ENCODE measurements around the gene TEX29.

Gene TEX29

DNA sequence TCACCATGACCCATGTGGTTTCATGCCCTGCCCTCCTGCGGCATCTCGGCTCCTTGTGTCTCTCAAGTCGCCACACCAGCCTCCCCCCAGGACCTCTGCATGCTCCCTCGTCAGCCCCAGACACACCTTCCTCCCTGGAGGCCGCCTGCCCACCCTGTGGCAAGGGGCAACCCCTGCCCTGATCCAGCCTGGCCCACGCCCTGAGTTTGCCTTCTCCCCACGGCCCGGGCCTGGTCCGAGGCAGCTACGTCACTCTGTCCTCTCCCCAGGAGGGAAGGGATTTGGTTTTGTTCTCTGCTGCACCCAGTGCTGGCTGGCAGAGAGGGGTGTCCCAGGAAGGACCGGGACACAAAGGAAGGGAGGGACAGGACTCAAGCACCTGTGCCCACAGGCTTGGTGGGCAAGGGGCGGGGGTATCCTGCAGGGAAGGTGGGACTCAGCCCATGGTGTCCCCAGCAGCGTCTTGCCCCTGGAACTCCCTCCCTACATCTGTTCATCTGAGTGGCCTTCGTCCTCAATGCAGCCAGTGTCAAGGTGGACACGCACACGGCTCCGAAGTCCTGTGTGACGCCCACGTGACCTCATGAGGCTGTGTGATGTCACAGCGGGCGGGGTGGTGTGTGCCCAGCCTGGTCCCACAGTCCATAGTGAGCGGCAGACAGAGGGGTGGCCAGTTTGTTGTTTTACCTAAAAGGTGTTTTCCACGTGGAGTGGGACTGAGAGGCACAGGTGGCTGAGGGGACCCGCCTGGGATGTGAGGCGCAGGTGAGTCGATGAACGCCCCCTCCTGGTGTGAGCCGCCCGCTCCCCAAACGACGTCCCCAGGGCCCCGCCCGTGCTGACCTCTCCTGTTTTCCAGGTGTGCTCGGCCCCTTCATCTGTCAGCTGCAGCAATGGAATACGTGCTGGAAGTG, at the start of gene TEX29:
TSS of gene TEX29 (plus strand) at position 645 of the 914 bp plus-strand sequence. CDS start at position 894, 249 bp downstream.
- Histone ChIP-seq H3K4me1 (ENCODE audit: insufficient read depth, low read length, poor library complexity, severe bottlenecking) (no peaks in the 10 kb centered on the region), H3K4me3 (ENCODE audit: low read length, poor library complexity, severe bottlenecking) (no peak within 1 kb of the TSS), H3K79me2 (ENCODE audit: insufficient read depth, low read length) (no peaks in the 10 kb centered on the region), H2AFZ (ENCODE audit: low read length) (no peak within 1 kb of the TSS), H3K36me3 (ENCODE audit: insufficient read depth, low read length) (no peaks in the 10 kb centered on the region), H3K9me3 (ENCODE audit: insufficient read depth, low read depth, low read length) (no peaks in the 10 kb centered on the region), H3K9me2 (replicated peaks; ENCODE audit: low read depth, low read length) (no peaks in the 10 kb centered on the region), H3K4me2 (ENCODE audit: low read depth, low read length, poor library complexity, severe bottlenecking) (no peak within 1 kb of the TSS), H3K27me3 (ENCODE audit: insufficient read depth, low read length, poor library complexity, severe bottlenecking) (no peaks in the 10 kb centered on the region), H3K9ac (ENCODE audit: low read depth, low read length, poor library complexity, severe bottlenecking) (no peak within 1 kb of the TSS), H4K20me1 (ENCODE audit: insufficient read depth, low read length, poor library complexity, severe bottlenecking) (no peaks in the 10 kb centered on the region), H3F3A (ENCODE audit: low read depth) (no peaks in the 10 kb centered on the region)
- TF ChIP-seq, protein P1, sequence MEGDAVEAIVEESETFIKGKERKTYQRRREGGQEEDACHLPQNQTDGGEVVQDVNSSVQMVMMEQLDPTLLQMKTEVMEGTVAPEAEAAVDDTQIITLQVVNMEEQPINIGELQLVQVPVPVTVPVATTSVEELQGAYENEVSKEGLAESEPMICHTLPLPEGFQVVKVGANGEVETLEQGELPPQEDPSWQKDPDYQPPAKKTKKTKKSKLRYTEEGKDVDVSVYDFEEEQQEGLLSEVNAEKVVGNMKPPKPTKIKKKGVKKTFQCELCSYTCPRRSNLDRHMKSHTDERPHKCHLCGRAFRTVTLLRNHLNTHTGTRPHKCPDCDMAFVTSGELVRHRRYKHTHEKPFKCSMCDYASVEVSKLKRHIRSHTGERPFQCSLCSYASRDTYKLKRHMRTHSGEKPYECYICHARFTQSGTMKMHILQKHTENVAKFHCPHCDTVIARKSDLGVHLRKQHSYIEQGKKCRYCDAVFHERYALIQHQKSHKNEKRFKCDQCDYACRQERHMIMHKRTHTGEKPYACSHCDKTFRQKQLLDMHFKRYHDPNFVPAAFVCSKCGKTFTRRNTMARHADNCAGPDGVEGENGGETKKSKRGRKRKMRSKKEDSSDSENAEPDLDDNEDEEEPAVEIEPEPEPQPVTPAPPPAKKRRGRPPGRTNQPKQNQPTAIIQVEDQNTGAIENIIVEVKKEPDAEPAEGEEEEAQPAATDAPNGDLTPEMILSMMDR (conservative IDR thresholded peaks at IDR 0.05; ENCODE audit: low read length) = no peak
- no peak for TF ChIP-seq EZH2phosphoT487 (IDR thresholded peaks at IDR 0.05; ENCODE audit: borderline replicate concordance)

DNA sequence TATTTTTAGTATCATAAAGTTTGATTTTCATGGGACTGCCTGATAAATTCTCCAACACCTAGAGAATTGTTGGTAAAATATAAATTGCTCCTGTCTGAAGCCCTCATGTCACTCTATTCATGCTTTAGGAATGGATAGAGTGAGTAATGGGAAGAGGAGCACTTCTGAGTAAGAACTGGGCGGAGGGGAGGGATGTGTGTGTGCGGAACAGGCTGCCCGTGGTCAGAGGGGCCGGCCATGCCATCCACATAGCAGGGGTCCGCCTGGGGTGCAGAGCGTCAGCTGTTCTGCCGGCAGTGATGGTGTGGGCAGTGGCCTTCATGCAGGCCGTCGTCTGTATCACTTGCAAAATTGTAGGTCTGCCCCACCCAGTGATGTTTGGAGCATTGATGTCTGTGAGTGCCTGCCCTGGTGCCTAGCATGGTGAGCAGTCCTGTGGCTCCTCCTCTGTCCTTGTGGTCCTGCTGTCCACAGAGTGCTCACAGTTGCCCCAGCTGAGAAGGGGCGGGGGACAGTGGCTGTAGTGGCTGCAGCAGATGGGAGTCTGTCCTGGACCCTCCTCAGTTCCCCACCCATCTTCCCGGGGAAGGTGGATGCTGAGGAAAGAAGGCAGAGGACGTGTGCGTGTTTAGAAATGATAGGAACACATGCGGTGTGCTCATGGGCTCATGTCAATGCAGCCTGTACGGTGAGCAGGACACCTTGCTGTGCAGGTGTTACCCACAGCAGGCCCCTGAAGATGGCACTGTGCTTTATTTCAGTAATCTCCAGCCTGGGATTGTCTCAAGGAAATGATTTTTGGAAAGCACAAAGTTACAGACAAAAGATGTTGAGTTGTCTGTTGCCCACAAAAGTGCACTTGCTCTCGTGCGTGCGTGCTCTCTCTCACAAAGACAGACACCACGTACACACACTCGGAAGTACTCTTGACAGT, 49.4 kb upstream of the TEX29 start:
- no peak overlapping the region for H3K4me3 ChIP-seq (ENCODE audit: low read length, poor library complexity, severe bottlenecking)
- H2AFZ ChIP-seq (ENCODE audit: low read length) = no peak overlapping the region
- no peak overlapping the region for H3K9ac ChIP-seq (ENCODE audit: low read depth, low read length, poor library complexity, severe bottlenecking)
- no peak overlapping the region for H3K4me2 ChIP-seq (ENCODE audit: low read depth, low read length, poor library complexity, severe bottlenecking)
- H3K79me2 ChIP-seq (ENCODE audit: insufficient read depth, low read length) = peaks cover 15% of the 10 kb centered on the region; the same call in 1 of the 2 replicates
- TF ChIP-seq EZH2phosphoT487 (IDR thresholded peaks at IDR 0.05; ENCODE audit: borderline replicate concordance) = no peak
- TF ChIP-seq, protein P1 (conservative IDR thresholded peaks at IDR 0.05; ENCODE audit: low read length) = no peak
- no peaks in the 10 kb centered on the region for H3K27me3 ChIP-seq (ENCODE audit: insufficient read depth, low read length, poor library complexity, severe bottlenecking)
- H3K4me1 ChIP-seq (ENCODE audit: insufficient read depth, low read length, poor library complexity, severe bottlenecking) = no peaks in the 10 kb centered on the region
- H4K20me1 ChIP-seq (ENCODE audit: insufficient read depth, low read length, poor library complexity, severe bottlenecking) = no peaks in the 10 kb centered on the region
- no peaks in the 10 kb centered on the region for H3K9me2 ChIP-seq (replicated peaks; ENCODE audit: low read depth, low read length)
- H3K36me3 ChIP-seq (ENCODE audit: insufficient read depth, low read length) = peaks cover 94% of the 10 kb centered on the region; the same call in 1 of the 2 replicates
- H3F3A ChIP-seq (ENCODE audit: low read depth) = no peaks in the 10 kb centered on the region
- no peaks in the 10 kb centered on the region for H3K9me3 ChIP-seq (ENCODE audit: insufficient read depth, low read depth, low read length)

GRCh38 chr13:111272117-111272516, 48.3 kb upstream of the TEX29 start:
- Histone ChIP-seq H3K79me2 (ENCODE audit: insufficient read depth, low read length) (peaks cover 13% of the 10 kb centered on the region; the same call in 1 of the 2 replicates), H3K4me3 (ENCODE audit: low read length, poor library complexity, severe bottlenecking) (no peak overlapping the region)
- TF ChIP-seq EZH2phosphoT487 (IDR thresholded peaks at IDR 0.05; ENCODE audit: borderline replicate concordance) = no peak
- TF ChIP-seq, protein P1 (conservative IDR thresholded peaks at IDR 0.05; ENCODE audit: low read length) = no peak

More at GRCh38 chr13:111272117-111272516, 48.3 kb upstream of the TEX29 start:
- Histone ChIP-seq H3K27me3 (ENCODE audit: insufficient read depth, low read length, poor library complexity, severe bottlenecking) (no peaks in the 10 kb centered on the region), H4K20me1 (ENCODE audit: insufficient read depth, low read length, poor library complexity, severe bottlenecking) (no peaks in the 10 kb centered on the region), H2AFZ (ENCODE audit: low read length) (no peak overlapping the region), H3K4me1 (ENCODE audit: insufficient read depth, low read length, poor library complexity, severe bottlenecking) (no peaks in the 10 kb centered on the region), H3F3A (ENCODE audit: low read depth) (no peaks in the 10 kb centered on the region), H3K9ac (ENCODE audit: low read depth, low read length, poor library complexity, severe bottlenecking) (no peak overlapping the region), H3K4me2 (ENCODE audit: low read depth, low read length, poor library complexity, severe bottlenecking) (no peak overlapping the region), H3K9me3 (ENCODE audit: insufficient read depth, low read depth, low read length) (no peaks in the 10 kb centered on the region), H3K36me3 (ENCODE audit: insufficient read depth, low read length) (peaks cover 99% of the 10 kb centered on the region), H3K9me2 (replicated peaks; ENCODE audit: low read depth, low read length) (no peaks in the 10 kb centered on the region)
